ENCODE results near the gene ETNK2.

The ETNK2 gene

DNA sequence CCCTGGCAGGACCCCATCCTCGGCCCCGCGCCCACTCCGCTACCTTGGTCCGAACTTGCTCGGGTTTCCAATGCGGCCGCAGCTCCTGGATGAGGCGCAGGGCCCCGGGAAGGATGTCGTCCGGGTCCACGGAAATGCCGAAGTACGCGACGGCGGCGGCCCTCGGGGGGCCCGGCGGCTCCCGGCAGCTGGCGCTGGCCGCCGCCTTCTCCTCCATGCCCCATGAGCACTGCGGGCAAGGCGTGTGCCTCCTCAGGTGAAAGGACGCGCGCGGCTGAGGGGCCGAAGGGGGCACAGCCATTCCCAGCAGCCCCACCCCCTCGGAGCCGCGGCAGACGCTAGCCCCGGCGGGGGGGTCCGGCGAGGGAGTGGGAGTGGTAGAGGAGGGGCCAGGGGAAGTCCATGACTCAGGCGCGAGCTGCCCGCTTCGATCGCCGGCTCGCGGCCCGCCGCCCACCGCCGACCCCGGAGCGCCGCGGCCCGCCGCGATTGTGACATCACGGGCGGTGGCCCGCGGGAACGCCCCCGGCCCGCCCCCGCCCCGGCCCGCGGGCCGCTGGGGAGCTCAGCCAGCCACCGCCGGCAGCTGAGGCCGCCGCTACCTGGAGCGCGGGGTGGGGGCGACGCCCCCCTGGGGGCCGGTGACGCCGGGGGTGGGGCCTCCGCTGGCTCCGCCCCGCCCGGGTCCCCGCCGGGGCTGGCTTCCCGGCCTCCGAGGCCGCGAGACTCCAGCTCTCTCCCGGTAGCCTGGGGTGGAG lies at the start of gene ETNK2:
ETNK2 (minus strand) TSS at position 493 of the 758 bp plus-strand sequence; CDS start at position 301, 192 bp downstream.
- peak; percentile 82 for DNase-seq

- DNase-seq: no peak
These were observed 49.6 kb upstream of the ETNK2 start for GRCh38 chr1:204201348-204202040.

DNA sequence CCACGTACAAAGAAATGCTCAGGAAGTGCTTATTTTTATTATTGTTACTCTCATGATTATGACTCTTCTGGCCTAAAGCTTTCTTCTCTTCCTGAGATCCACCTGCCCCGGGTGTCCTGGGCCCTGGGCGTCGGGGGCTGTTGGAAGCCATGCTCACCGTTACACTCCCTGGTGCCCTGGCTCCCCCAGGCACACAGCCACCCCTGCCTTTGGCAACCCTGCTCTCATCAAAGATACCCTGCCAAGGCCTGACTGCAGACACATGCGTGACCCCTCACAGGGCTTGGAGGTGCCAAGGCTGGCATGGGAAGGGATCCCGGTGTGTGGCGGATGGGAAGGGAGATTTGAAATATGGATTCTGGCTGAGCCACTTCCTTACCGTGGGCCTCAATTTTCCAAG lies 47.7 kb upstream of the ETNK2 start:
- DNase-seq: no peak

DNA sequence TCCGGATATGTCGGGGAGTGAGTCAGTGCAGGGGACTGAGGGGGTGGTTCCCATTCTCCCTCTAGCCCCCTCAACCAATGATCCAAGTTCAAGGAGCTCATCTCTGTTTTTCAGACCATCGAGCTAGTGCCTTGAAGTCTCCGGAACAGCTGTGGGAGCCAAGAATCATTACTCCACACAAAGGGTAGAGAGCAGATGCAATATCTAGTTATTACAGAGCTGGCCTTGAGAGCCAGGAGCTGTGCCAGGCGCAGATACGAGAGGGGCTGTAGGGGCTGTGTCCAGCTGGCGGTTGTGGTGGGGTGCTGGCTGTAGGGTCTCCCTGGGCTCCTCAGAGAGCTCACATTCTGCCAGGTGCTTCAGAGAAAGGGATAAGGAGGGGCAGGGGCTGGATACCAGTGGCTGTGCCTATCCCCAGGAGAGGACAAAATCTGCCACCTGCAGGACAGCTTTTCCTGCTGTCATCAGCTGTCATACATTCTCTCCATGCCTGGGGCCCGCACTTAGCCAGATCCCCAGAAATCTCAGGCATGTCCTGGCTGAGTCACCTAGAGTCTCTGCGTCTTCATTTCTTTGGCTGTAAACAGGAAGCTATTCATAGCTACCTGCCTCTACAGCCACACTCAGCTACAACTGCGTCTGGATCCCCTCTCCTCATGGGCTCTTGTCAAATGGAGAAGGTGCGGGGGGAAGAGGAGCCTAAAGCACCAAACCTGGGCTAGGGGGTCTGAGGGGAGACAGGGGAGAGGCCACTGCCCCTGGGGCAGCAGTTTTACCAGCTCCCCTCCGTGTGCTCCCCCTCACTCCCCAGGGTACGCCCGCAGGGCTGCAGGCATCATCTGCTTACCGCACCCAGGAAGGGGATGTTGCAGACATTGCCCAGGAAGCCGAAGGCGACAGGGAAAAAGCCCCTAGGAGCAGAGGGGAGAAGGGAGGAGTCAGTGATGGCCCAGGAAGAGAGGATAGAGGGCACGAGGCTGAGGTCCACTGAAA lies 46.8 kb upstream of the ETNK2 start:
- DNase-seq: peak; percentile 70

GRCh38 chr1:204197068-204197467 lies 45.2 kb upstream of the ETNK2 start:
- no peak for DNase-seq

DNA sequence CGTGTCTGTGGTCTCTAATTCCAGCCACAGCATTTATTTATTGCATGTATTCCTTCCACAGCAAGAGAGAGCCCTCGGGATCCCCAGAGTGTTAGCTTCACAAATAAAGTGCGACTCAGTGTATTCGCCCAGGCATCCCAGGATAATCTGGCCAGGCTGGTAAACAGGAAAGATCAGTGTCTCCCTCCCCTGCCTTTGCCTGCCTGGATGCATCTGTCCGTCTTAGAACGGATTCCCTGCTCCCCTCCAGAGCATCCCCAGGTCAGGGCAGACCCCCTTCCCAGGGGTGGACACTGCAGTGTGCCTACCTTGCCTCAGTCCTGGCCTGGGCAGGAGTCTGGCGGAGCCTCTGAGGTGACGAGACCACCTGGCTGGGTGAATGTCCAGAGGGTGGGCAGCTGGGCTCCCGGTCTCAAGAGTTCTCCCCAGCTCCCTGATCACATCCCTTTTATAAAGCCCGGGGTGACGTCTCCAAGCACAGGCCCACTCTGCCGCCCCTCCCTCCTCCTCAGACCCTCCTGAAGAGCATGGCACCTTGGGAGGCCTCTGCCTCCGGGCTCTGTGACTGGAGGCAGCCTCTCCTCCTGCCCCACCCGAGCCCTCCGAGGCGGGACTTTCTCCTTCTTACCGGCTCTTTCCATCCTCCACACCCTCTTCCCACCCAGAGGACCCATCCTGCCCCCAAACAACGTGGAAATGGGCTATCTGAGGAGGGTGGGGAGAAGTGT lies 44.4 kb upstream of the ETNK2 start, which contains the start of gene KISS1:
KISS1 (minus strand) TSS at position 424 of the 728 bp plus-strand sequence. CDS start 3,615 bp downstream, outside the sequence.
- no peak for DNase-seq

DNA sequence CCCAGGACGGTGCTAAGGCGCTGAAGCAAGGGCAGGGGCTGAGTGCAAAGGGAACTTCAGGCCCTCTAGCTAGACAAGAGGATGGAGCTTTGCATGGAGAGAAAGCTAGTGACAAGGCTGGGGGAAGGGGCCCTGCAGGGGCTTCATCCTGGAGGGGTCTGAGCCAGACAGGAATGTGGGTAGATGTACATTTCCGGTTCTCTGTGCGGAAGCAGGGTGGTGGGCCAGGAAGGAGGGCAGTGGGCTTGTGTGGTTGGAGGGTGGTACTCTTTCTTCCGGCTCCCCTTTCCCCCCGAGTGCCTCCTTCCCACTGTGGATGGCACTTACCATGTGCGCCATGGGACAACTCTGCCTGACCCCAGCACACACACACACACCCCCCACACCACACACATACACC lies 42.9 kb upstream of the ETNK2 start:
- DNase-seq: no peak

- no peak for DNase-seq
These were observed 42.2 kb upstream of the ETNK2 start for GRCh38 chr1:204194080-204194479.

DNA sequence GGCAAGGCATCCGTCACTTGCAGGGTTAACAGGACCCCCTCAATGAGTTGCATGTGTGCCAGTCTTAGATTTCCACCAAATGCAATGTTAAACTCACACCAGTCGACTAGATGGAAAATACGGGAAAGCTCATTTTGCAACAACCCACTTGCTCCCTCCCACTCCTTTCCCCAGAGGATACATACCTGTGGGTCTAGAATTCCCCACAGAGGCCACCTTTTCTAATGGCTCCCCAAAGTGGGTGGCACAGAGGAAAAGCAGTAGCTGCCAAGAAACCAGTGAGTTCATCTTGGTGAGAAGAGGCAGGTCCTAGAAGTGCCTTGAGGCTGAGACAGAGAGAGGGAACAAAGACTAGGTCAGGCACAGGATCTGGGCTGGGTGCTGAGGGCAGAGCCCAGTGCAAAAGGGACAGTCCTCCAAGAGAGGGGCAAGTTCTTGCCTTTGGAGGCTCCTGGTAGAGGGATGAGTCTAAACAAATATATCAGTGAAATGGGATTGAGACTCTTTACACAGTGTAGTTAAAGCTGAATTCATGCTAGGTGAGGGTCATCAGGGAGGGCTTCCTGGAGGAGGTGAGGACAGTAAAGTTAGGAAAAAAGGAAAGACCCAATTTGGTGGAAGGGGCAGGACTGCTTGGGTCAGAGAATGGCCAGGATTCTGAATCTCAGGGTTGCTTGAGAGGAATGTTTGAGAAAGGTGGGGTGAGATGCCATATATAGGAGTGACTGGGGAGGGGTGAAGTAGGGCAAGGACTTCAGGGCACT lies 40.9 kb upstream of the ETNK2 start:
- DNase-seq: no peak

GRCh38 chr1:204192046-204192445 lies 40.2 kb upstream of the ETNK2 start:
- DNase-seq: peak; percentile 48

DNA sequence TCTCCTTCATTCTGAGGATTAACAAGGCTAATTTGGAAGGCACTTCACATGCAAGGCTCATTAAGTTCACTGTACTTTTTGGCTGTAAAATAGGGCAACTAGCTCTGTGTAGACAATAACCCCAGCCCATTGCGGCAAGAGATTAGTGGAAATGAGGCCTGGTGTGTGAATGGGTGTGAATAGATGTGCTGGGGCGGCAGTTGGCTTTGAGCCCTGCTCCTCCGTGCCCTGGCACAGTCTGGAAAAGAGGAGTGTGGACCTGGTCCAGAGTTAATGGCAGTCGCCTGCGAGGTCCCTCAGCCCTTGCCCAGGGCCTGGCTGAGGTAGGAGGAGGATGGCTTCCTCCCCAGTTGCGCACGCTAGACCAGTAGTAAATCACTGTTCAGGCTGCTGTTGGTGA lies 39.6 kb upstream of the ETNK2 start:
- peak; percentile 91 for DNase-seq

DNA sequence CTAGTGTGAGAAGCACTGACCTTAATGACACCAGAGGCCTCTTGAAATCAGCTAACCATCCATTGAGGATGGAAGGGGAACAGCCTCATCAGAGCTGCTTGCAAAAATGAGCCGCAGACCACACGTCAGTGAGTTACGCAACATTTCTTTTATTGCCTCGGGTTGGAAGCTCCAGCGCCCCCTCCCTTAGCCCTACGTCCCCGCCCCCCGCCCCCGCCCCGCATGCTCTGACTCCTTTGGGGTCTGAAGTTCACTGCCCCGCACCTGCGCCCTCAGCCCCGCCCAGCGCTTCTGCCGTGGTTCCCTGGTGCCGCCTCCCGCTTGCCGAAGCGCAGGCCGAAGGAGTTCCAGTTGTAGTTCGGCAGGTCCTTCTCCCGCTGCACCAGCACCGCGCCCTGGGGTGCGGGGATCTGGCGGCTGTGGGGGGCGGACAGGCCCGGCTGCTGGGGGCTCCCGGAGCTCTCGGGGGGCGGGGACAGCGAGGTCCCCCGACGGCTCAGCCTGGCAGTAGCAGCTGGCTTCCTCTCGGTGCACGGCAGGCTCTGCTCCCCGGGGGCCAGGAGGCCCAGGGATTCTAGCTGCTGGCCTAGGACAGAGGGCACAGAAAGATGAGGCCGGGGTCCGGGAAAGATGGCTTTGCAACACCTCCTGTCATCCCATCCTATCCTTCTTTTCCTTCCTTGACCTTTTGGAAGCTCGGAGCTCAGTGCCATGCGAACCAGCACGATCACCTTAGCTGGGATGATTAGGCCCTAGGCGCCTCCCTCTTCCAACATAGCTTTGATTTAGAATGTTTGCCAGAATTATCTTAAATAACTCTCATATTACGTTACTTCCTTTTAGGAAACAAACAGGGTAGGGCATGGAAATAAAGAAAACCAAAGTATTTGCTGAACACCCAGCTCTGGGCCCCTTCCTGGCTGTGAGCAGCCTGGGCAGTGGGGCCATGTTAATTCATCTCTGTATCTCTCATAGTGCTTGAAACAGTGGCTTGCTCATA lies 38.7 kb upstream of the ETNK2 start:
- DNase-seq: peak; percentile 55

DNA sequence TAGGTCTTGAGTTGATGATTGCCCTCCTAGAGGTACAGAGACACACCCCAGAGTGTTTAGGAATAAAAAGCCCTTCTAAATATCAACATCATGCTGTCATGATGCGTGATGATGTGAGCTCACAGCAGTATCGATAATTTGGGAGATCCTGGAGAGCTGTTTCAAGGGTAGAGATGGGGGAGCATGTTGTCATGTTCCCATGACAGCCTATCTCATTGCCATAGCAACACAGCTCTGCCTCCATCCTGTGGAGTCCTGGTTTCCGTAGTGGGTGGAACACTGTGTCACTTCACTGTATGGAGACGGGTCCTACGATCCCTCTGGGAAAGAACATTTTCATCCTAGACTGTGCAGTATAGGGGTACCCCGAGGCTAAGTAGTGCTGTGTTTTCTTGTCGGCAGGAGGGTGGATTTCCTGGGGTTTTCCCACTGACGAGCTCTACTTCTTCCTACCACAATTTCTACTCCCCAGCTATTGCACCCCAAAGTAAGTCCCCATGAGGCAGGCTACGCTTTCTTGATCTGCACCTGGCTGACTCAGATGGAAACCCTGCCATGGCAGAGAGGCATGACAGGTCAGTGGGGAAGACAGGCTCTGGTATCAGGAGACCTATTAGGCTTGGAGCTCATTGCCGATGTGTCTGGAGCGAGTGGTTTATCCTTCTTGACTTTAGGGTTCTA lies 37.3 kb upstream of the ETNK2 start:
- DNase-seq: no peak

- no peak for DNase-seq
These were observed 34.8 kb upstream of the ETNK2 start for GRCh38 chr1:204186597-204186996.

DNA sequence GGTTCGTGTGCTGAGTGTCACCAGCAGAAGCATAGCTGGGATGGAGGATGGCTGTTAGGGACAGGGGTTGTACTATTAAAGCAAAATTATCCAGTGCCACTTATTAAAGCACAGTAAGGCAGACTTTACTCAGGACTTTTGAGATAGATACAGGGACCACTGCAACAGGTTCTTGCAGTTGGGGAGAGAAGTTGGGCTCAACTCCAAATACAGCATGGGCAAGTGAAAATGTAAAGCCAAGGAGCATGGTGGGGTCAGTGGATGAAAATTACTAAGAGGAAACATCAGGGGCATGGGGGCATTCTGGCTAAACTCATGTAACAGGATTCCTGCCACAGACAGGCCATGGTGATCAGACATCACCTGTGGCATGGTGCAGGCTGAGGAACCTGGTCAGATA lies 29.3 kb upstream of the ETNK2 start:
- DNase-seq: no peak

DNA sequence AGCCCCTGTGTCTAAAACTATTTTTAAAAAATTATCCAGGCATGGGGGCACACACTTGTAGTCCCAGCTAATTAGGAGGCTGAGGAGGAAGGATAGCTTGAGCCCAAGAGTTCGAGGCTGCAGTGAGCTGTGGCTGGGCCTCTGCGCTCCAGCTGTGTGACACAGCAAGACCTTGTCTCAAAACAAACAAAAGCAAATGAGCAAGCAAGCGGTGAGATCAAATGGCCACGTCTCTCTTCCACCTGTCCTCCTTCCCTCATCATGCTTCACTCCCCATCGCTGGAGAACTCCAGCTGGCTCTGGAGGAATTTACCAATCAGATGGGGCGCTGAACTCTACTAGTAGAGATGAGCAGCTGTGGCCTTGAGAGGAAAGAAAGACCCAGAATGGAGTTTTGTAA lies 28.3 kb upstream of the ETNK2 start:
- no peak for DNase-seq

DNA sequence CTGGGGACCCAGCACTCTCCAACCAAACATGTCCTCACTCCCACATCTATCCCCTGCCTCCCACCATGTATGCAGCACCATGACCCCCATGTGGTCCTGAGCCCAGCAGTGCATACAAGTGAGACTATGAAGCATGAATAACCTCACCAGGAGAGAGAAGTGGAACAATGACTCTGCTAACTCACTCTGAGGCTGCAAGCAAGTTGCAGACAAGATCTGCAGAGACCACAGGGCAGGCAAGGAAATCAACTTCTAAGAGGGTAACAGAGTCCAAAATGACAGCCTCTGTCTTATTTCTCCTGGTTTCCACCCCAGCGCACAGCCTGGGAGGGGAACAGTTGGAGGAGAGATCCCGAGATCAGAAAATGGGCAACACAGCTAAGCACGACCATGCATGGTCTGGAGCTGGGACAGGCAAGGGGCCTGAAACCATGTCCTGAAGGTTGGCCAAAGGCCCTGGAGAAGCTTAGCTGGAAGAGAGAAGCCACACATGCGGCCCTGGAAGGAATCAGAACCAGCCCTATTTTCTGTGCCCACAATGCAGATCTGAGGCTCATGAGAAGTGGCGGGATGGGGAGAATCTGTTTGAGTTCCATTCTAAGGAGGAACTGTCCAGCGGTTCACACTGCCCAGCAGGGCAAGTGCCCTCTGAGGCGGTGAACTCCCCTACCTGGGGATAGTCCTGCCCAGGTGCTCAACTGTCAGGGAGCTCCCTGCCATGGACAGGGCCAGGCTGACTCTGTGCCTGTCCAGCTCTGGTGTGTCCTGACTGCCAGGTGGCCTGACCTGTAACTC lies 26.8 kb upstream of the ETNK2 start:
- DNase-seq: no peak

GRCh38 chr1:204177133-204177532 lies 25.3 kb upstream of the ETNK2 start:
- no peak for DNase-seq

GRCh38 chr1:204176049-204176448 lies 24.2 kb upstream of the ETNK2 start:
- DNase-seq: no peak

Data from NCI-H1092 treated with DMSO at 0.1 percent for 48 hours (cell line).